Coronary artery (tissue), 2 donors: ENCODE results near the gene TNS3.
A peak's percentile ranks its signal among the peaks of the same experiment; 100 is the strongest.

Experiments
- DNase-seq: peaks from one replicate; pipeline ENCODE4 v3.0.0-alpha.2; 2017; ENCODE audit warnings: low spot score
- H3K27ac ChIP-seq, 2 donors: fragments of 200-600 bp; sonication (generic); one replicate each; pipeline ENCODE4 v1.5.1; 2016 to 2019
- H3K4me3 ChIP-seq: fragments of 200-600 bp; sonication (generic); 2 replicates; pipeline ENCODE4 v1.5.1; 2016; ENCODE audit warnings: mild to moderate bottlenecking, moderate library complexity
- CTCF ChIP-seq: fragments of 200-600 bp; sonication (generic); IDR thresholded peaks from one replicate; pipeline ENCODE4 v1.5.1; 2019; ENCODE audit warnings: antibody characterized with exemption

TNS3 gene

GRCh38 chr7:47452715-47453092 lies 129.2 kb downstream of the TNS3 start:
- Histone ChIP-seq H3K4me3 (peak overlapping the region; percentile 59), H3K27ac (peak overlapping the region; percentile 86 to 97)
- DNase-seq, result peak; percentile 75
- TF ChIP-seq CTCF, result no peak

GRCh38 chr7:47452295-47452694 lies 129.6 kb downstream of the TNS3 start:
- Histone ChIP-seq H3K4me3 (peak overlapping the region; percentile 59), H3K27ac (peak overlapping the region; percentile 86 to 97)
- no peak for DNase-seq
- no peak for TF ChIP-seq CTCF

GRCh38 chr7:47451851-47452205 lies 130.1 kb downstream of the TNS3 start:
- Histone ChIP-seq H3K4me3 (peak overlapping the region; percentile 59), H3K27ac (peak overlapping the region; percentile 86 to 97)
- TF ChIP-seq CTCF, result no peak
- DNase-seq, result no peak

GRCh38 chr7:47449810-47450590 lies 131.9 kb downstream of the TNS3 start:
- Histone ChIP-seq H3K27ac (peak overlapping the region; percentile 86 to 97), H3K4me3 (no peak overlapping the region)
- peak; percentile 58 for DNase-seq
- TF ChIP-seq CTCF, result no peak

- no peak for TF ChIP-seq CTCF
- peak overlapping the region in 1 of 2 donors; percentile 17 for H3K27ac ChIP-seq
- DNase-seq, result peak; percentile 53
- no peak overlapping the region for H3K4me3 ChIP-seq
Observed at GRCh38 chr7:47448971-47449370, 132.9 kb downstream of the TNS3 start.

- H3K4me3 ChIP-seq, result no peak overlapping the region
- peak overlapping the region in 1 of 2 donors; percentile 41 for H3K27ac ChIP-seq
- TF ChIP-seq CTCF, result no peak
- DNase-seq, result peak; percentile 70
Observed at GRCh38 chr7:47447621-47448349, 134.1 kb downstream of the TNS3 start.
